ENCODE data around the gene RAB18.

DNA sequence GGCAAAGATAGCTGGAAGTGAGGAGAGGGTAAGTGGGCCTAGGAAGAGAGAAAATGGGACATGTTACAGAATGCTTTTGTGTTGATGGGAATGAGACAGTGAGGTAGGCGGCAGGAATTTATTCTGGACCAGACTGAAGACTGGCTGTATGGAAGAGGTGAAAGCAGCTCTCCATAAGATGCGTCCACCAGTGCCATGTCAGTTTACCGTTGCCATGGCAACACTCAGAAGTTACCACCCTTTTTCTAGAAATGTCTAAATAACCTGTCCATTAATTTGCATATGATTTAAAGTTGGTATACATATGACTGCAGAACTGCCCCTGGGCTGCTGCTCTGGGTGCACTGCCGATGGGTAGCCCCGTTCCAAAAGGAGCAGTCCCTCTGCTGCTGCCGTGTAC lies 46.7 kb downstream of the RAB18 start:
- no peak for TF ChIP-seq CTCF (IDR thresholded peaks at IDR 0.05; ENCODE audit: low read depth, low read length)
- no peak for TF ChIP-seq POLR2A (IDR thresholded peaks at IDR 0.05; ENCODE audit: extremely low read depth, insufficient read length)
- TF ChIP-seq MAX (IDR thresholded peaks at IDR 0.05; ENCODE audit: low read depth, low read length): no peak
- no peak for TF ChIP-seq MYC (IDR thresholded peaks at IDR 0.05; ENCODE audit: low read depth, low read length)

Data from NB4 (cell line).